Brain microvascular endothelial cell (primary cell): ENCODE data around the gene VIPAS39.

Experiments used
- DNase-seq: peaks from one replicate; pipeline ENCODE4 v3.0.0-alpha.2; 2020
- H3K27ac ChIP-seq: fragments of 250-450 bp; sonication (Bioruptor Pico); 2 replicates; pipeline ENCODE4 v1.5.1; 2020; ENCODE audit warnings: mild to moderate bottlenecking, moderate library complexity
- H3K27me3 ChIP-seq: fragments of 250-450 bp; sonication (Bioruptor Pico); replicated peaks from 2 replicates; pipeline ENCODE4 v1.5.1; 2020; ENCODE audit warnings: mild to moderate bottlenecking
- H3K36me3 ChIP-seq: fragments of 250-450 bp; sonication (Bioruptor Pico); replicated peaks from 2 replicates; pipeline ENCODE4 v1.5.1; 2020; ENCODE audit warnings: mild to moderate bottlenecking
- H3K4me3 ChIP-seq: 2 replicates; pipeline ENCODE4 v1.5.1; 2011; ENCODE audit warnings: low read depth, mild to moderate bottlenecking, control low read depth, low read length, moderate library complexity
- CTCF ChIP-seq: IDR thresholded peaks from 2 replicates; pipeline ENCODE4 v1.5.1; 2011; ENCODE audit warnings: low read depth, mild to moderate bottlenecking, moderate library complexity, low read length, control low read depth, inconsistent platforms; ENCODE audit errors: missing control alignments
- in situ Hi-C: cut with HindIII; loops from 2 replicates; pipeline ENCODE4 v1.10.0; 2017; ENCODE audit warnings: low sequenced_read_pairs, low pct_ligation_motif_present

The VIPAS39 gene

DNA sequence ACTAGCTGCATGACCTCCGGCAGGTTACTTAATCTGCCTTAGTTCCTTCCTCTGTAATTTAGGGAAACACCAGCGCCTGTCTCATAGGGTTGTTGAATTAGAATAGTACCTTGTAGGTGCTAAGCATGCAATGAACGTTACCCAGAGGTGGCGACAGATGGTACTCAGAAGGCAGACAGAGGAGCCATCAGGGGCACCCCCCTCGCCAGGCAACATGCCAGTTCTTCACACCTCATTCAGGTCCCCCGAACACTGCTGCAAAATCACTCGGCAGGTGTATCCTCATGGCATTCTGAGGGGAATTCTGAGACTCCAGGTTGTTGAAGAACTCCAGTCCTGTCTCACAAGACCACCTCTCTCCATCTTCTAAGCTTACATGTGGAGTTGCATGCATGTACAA lies 31.2 kb upstream of the VIPAS39 start:
- in situ Hi-C loops = no loop called here

DNA sequence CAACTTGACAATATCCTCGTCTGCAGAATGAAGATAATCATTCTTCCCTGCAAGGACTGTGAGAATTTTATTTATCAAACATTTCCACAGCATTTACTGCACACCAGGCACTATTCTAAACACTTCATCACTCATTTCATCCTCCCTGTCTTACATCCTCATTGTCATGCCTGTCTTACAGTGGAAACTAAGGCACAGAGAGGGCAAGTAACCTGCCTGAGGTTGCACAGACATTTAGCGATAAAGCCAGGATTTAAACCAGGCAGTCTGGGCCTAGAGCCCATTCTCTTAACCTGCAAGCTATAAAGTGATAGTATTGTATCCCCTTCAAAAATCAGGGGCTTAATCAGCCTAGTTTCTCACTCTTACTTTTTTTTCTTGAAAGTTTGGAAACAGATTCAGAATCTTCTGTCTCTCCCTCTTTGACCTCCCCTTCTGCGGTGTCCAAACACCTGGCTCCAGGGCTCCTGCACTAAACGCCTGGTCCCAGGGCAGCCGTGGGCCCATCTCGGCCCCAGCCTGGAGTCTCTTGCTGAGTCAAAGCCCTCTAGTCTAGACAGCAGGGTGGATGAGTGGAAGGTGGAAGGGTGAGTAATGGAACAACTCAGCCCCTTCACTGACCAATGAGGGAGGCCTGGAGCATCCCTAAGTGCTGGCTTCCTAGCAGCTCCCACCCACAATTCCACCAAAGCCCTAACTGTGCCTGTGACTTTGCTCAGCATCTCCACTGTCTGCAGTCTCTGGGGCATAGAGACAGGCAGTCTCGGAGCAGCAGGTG lies 28.7 kb upstream of the VIPAS39 start:
- DNase-seq = peak; percentile 79
- H3K27ac ChIP-seq = no peak overlapping the region
- in situ Hi-C loops = no loop called here
- no peaks in the 10 kb centered on the region for H3K27me3 ChIP-seq
- no peak for TF ChIP-seq CTCF
- H3K36me3 ChIP-seq = no peaks in the 10 kb centered on the region
- H3K4me3 ChIP-seq = no peak overlapping the region

More for the DNA sequence above, 31.2 kb upstream of the VIPAS39 start:
- no peaks in the 10 kb centered on the region for H3K36me3 ChIP-seq
- no peak overlapping the region for H3K27ac ChIP-seq
- no peak overlapping the region for H3K4me3 ChIP-seq
- DNase-seq = no peak
- TF ChIP-seq CTCF = no peak
- H3K27me3 ChIP-seq = no peaks in the 10 kb centered on the region

DNA sequence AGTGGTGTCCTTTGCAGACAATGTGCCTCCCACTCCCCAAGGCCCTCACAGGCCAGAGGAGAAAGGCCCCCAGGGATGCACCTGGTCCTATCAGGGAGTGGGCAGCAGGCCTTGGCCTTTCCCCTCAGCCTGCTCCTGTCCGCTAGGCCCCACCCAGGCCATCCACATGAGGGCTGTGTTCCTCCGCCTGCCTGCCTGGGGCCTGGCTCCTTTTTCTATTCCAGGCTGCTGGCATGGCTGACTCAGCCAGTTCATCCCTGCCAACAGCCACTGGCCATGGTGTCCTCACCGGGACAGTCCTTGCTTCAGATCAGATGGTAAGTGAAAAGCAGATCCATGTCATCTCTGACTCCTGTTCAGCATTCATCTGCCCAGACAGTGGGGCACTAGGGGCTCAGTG lies 27.9 kb upstream of the VIPAS39 start:
- no peak for DNase-seq
- H3K4me3 ChIP-seq = no peak overlapping the region
- no peaks in the 10 kb centered on the region for H3K27me3 ChIP-seq
- no peaks in the 10 kb centered on the region for H3K36me3 ChIP-seq
- in situ Hi-C loops = no loop called here
- H3K27ac ChIP-seq = no peak overlapping the region
- no peak for TF ChIP-seq CTCF

DNA sequence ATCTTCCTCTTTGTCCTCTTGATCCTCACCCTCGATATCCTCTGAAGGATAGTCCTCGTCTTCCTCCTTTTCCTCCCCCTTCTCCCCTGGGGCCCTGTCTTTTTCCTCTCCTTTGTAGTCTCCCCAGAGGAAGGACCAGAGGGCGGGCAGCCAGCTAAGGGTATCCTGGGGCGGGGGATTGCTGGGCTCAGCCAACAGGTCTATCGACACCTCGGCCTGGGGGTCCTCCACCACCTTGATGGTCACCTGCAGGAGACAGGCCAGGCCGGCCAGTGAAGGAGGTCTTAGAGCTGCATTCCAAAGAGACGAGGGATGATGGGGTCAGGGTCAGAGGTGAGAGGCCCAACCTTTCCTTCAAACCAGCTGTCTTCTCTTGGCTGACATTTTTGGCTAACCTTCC lies 25.0 kb upstream of the VIPAS39 start:
- no peak for DNase-seq
- in situ Hi-C loops = no loop called here
- no peak overlapping the region for H3K27ac ChIP-seq
- H3K27me3 ChIP-seq = no peaks in the 10 kb centered on the region
- no peak overlapping the region for H3K4me3 ChIP-seq
- no peak for TF ChIP-seq CTCF
- no peaks in the 10 kb centered on the region for H3K36me3 ChIP-seq

DNA sequence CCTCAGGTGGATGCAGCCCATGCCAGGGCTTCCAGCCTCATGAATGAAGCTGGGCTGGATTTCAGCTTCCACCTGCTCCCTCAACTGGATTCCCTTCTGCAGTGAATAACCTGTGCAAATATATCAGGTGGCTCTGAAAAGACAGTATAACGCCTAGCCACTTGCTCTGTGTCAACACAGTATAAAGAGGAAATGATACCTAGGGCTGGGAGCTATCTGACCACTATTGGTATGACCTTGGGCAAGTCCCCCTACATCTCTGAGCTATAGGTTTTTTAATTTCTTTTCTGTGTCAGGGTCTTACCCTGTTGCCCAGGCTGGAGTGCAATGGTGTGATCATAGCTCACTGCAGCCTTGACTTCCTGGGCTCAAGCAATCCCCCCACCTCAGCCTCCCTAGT lies 21.4 kb upstream of the VIPAS39 start:
- no peak overlapping the region for H3K27ac ChIP-seq
- in situ Hi-C loops = no loop called here
- H3K36me3 ChIP-seq = no peaks in the 10 kb centered on the region
- H3K4me3 ChIP-seq = no peak overlapping the region
- TF ChIP-seq CTCF = no peak
- peaks cover 2% of the 10 kb centered on the region for H3K27me3 ChIP-seq
- no peak for DNase-seq

DNA sequence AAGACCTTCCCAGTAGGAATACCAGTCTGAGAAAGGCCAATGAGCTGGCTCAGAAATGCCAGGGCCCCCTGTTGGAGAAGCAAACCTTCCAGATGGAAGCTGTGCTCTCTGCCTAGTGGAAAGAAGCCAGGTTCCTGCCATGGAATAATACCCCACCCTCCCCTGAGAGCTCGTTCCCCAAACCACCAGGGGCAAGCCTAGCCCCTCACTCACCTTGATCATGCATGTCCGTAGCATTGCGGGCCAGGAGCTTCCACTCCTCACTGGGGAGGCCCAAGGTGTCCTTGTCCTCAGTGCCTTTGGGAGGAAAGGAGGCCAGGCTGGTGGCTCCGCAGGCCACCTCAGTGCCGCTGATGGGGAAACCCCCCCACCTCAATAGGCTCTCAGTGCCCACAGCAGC lies 20.6 kb upstream of the VIPAS39 start:
- DNase-seq = no peak
- Histone ChIP-seq H3K27me3 (peaks cover 2% of the 10 kb centered on the region), H3K36me3 (no peaks in the 10 kb centered on the region), H3K27ac (no peak overlapping the region), H3K4me3 (no peak overlapping the region)
- TF ChIP-seq CTCF = no peak
- in situ Hi-C loops = no loop called here
